Measurements from ENCODE around the gene SOX18.

SOX18 gene

GRCh38 chr20:64062276-64062595 lies 12.8 kb upstream of the SOX18 start:
- no peak for DNase-seq (ENCODE audit: low read depth)
- no peak overlapping the region for H3K4me3 ChIP-seq (ENCODE audit: low read depth, low read length)
- TF ChIP-seq POLR2A (IDR thresholded peaks at IDR 0.05; ENCODE audit: extremely low read depth, insufficient read length) = no peak
- no peak for TF ChIP-seq MYC (IDR thresholded peaks at IDR 0.05; ENCODE audit: low read depth, low read length)
- TF ChIP-seq CTCF (IDR thresholded peaks at IDR 0.05; ENCODE audit: low read depth, low read length) = no peak
- TF ChIP-seq, protein P1, sequence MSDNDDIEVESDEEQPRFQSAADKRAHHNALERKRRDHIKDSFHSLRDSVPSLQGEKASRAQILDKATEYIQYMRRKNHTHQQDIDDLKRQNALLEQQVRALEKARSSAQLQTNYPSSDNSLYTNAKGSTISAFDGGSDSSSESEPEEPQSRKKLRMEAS (IDR thresholded peaks at IDR 0.05; ENCODE audit: low read depth, low read length) = no peak

GRCh38 chr20:64058536-64058935 lies 9.1 kb upstream of the SOX18 start:
- H3K4me3 ChIP-seq (ENCODE audit: low read depth, low read length) = no peak overlapping the region
- no peak for TF ChIP-seq CTCF (IDR thresholded peaks at IDR 0.05; ENCODE audit: low read depth, low read length)
- TF ChIP-seq, protein P1 (IDR thresholded peaks at IDR 0.05; ENCODE audit: low read depth, low read length) = no peak
- TF ChIP-seq POLR2A (IDR thresholded peaks at IDR 0.05; ENCODE audit: extremely low read depth, insufficient read length) = no peak
- TF ChIP-seq MYC (IDR thresholded peaks at IDR 0.05; ENCODE audit: low read depth, low read length) = no peak
- DNase-seq (ENCODE audit: low read depth) = no peak

DNA sequence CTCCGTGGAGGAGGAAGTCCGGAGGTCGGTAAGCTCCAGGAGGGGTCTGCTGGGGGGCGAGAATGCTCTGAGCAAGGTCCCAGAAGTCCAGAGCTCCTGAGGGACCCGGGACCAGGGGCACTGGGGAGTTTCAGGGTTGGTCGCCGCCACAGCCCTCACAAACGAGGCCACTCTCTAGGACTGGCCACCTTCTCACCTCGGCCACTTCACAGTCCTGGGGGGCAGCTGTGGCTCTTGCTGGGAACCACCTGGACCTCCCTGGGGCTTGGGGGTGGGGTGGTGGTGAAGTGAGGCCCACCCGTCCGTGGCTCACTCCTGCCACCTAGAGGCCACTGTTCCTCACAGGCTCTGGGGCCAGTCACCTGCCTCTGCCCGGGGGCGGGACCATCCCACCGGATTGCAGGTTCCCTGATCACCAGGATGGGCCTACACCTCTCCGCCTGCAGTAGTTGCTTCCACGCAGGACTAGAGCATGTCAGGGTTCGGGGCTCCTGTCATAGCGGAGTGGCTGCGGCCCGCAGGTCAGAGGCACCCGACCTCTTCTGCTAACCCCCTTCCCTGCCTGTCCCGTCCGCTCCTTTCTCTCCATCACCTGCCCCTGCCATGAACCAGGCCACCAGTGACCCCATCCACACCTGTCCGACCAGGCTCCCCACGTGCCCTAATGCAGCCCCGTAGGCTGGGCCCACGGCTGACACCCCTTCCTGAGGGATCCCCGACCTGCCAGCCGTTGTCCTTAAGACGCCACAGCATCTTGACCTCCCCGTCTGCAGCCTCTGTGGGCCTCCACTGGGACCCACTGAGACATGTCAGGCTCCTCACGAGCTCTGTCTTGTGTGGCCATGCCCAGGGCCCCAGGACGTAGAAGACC lies 8.4 kb upstream of the SOX18 start:
- peak; percentile 79 for DNase-seq (ENCODE audit: low read depth)
- TF ChIP-seq POLR2A (IDR thresholded peaks at IDR 0.05; ENCODE audit: extremely low read depth, insufficient read length) (no peak), CTCF (IDR thresholded peaks at IDR 0.05; ENCODE audit: low read depth, low read length) (peak; percentile 83)
- TF ChIP-seq, protein P1 (IDR thresholded peaks at IDR 0.05; ENCODE audit: low read depth, low read length) = 0 out of 2 replicates have a peak, but pooled peaks have one; percentile 10
- no peak overlapping the region for H3K4me3 ChIP-seq (ENCODE audit: low read depth, low read length)

GRCh38 chr20:64056889-64057627 lies 7.6 kb upstream of the SOX18 start:
- TF ChIP-seq POLR2A (IDR thresholded peaks at IDR 0.05; ENCODE audit: extremely low read depth, insufficient read length) (no peak), MYC (IDR thresholded peaks at IDR 0.05; ENCODE audit: low read depth, low read length) (no peak), CTCF (IDR thresholded peaks at IDR 0.05; ENCODE audit: low read depth, low read length) (no peak)
- TF ChIP-seq, protein P1 (IDR thresholded peaks at IDR 0.05; ENCODE audit: low read depth, low read length) = no peak
- DNase-seq (ENCODE audit: low read depth) = no peak
- H3K4me3 ChIP-seq (ENCODE audit: low read depth, low read length) = no peak overlapping the region

DNA sequence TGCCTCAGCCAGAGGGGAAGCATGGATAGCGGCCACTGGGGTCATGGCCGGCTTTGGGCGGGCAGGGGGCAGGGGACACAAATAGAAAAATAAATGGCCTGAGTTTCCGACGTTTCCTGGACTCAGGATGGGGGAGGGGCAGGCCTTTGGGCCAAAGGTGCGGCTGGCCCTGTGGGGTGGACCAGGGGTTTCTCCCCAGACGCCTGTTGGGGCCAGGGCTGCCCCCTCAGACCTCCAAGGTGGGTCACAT lies 7.1 kb upstream of the SOX18 start:
- TF ChIP-seq MYC (IDR thresholded peaks at IDR 0.05; ENCODE audit: low read depth, low read length) = no peak
- no peak for TF ChIP-seq POLR2A (IDR thresholded peaks at IDR 0.05; ENCODE audit: extremely low read depth, insufficient read length)
- TF ChIP-seq CTCF (IDR thresholded peaks at IDR 0.05; ENCODE audit: low read depth, low read length) = no peak
- TF ChIP-seq, protein P1 (IDR thresholded peaks at IDR 0.05; ENCODE audit: low read depth, low read length) = no peak
- no peak overlapping the region for H3K4me3 ChIP-seq (ENCODE audit: low read depth, low read length)
- DNase-seq (ENCODE audit: low read depth) = no peak
